GM21528 (cell line): ENCODE results near the gene ZNF835.
"Not testable (repeated sequence)": the region's sequence is repeated elsewhere in the genome, so short reads cannot be mapped to it uniquely, and the experiment has no call there.

Experiments
- ATAC-seq: cut with Tn5 transposase; IDR thresholded peaks from one replicate; pipeline ENCODE4 v1.9.1; 2021; ENCODE audit warnings: mild to moderate bottlenecking, moderate library complexity; ENCODE audit not compliant: unreplicated experiment, low FRiP score

ZNF835 gene

DNA sequence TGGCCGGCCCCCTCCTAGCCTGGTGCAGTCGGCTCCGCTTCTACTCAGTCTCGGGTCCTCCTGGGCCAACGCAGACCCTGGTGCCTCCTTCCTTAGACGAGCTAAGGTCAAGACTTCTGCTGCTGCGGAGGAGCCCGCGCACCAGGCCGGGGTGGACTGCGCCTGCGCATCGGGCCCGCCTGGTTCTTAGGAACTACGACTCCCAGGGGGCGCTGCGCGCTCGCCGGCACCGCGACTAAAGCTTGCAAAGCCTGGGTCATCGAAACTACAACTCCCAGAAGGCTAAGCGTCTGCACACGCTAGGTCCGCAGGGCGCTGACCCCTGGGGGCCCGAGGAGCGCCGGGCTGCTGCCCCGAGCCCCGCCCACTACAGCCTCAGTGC lies at the start of gene ZNF835:
Gene ZNF835 (minus strand): TSS at position 145 of the 382 bp plus-strand sequence. CDS start 6,559 bp downstream, outside the sequence.
- no peak for ATAC-seq

DNA sequence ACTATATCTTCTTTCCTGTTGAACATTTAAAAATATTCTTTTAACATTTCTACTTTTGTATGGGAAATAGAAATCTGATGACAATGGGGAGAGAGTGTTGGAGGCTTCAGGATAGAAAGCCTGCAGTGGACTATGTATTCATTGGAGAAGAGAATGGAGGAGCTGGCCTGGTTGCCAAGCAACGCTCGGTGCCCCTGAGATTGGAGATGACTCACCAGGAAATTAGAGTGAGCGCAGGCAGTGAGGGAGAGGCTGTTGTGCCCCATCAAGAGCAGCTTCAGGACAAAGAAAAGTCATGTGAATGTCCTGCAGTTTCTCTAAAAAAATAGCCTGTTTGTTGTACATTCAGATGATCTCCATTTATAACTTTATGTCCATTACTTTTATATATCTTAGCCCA lies 48.7 kb upstream of the ZNF835 start:
- ATAC-seq, result no peak

GRCh38 chr19:56718231-56718630 lies 46.7 kb upstream of the ZNF835 start:
- no peak for ATAC-seq

- ATAC-seq, result no peak
These were observed 41.2 kb upstream of the ZNF835 start for GRCh38 chr19:56712611-56713276.

DNA sequence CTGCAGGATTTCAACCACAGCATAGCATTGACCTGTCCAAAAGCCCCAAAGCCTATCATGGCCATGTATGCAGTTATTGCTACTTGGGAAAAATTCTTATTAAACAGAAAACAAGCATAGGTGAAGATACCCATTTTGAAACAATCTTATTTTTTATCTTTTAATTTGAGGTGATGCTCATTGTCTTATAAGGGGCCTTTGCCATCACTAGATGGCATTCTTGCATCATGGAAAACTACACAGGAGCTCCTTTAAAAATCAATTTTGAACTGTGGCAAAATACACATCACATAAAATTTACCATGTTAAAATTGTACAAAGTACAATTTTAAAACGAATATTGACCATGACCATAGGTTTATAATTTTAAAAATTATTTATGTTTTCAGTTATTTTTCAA lies 38.9 kb upstream of the ZNF835 start:
- no peak for ATAC-seq

- ATAC-seq, result no peak
These were observed 36.3 kb upstream of the ZNF835 start for GRCh38 chr19:56707821-56708220.

DNA sequence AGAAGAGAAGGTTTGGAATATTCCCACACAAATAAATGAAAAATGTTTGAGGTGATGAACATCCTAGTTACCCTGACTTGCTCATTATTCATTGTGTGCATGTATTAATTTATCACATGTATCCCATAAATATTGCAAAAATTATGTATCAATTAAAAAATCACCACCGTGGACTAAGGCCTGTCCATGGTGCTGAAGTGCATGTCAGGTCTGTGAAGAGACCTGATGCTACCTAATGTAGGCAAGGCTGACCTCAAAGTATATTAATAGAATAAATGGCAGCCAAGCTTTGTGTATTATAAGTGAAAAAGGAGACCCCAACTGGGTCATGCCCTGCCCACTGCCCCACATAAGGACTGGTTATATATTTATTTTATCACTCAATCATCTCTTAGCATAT lies 34.4 kb upstream of the ZNF835 start:
- ATAC-seq, result no peak

- ATAC-seq, result no peak
These were observed 30.3 kb upstream of the ZNF835 start for GRCh38 chr19:56701895-56702294.

GRCh38 chr19:56699552-56699951 lies 28.0 kb upstream of the ZNF835 start:
- no peak for ATAC-seq

- ATAC-seq, result no peak
These were observed 20.8 kb upstream of the ZNF835 start for GRCh38 chr19:56692206-56692895.

DNA sequence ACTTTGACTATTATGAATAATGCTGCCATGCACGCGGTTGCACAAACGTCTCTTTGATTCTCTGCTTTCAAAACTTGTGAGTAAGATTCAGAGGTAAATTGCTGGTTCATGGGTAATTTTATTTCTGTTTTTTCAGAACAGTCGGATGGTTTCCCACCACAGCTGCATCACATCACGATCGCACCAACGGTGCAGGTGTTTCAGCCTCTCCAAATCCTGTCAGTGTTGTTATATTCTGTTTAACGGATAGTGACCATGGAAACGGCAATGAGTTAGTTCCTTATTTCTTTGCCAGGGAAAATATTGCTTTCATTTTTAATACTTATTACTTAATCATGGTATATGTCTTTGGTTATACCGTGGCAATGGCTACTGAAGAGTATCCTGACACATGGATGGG lies 19.1 kb upstream of the ZNF835 start:
- ATAC-seq, result no peak

GRCh38 chr19:56689198-56689597 lies 17.6 kb upstream of the ZNF835 start:
- no peak for ATAC-seq

- ATAC-seq, result no peak
These were observed 15.5 kb upstream of the ZNF835 start for GRCh38 chr19:56687031-56687430.

DNA sequence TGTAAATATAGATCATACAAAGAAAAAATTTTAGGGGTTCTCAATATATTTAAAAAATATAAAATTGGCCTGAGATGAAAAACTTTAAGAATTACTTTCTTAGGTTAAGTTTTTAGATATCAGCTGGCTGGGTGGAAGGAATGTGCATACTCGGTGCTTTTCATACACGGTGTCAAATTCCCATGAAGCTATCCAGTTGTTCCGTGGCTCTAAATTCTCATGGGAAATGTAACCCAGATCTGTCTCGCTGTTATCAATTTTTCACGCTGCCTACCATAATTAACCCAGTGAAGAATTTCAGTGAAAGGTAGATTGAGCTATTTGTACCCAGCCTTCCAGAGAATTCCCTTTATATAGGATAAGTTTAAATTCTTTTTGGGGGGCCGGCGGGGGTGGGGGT lies 11.6 kb upstream of the ZNF835 start:
- ATAC-seq, result no peak

DNA sequence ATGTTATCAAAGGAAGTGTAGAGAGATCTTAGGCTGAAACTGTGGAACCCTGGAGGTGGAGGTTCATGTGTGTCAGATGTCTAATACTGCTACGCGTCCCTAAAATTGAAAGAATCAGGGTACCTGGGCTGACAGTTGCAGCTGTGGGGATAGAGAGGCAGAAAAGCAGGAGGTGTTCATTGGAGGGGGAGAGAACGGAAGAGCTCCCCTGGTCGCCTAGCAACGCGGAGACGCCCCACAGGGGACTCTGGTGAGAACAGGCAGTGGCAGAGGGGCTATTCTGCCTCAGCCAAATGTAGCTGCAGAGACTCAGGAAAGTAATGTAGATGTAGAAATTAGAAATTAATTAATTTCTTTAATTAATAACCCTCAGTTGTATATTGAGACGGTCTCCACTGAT lies 10.1 kb upstream of the ZNF835 start:
- no peak for ATAC-seq

GRCh38 chr19:56678205-56678604 lies 6.6 kb upstream of the ZNF835 start:
- ATAC-seq, result no peak

GRCh38 chr19:56672610-56673009 lies 1.1 kb upstream of the ZNF835 start:
- not testable (repeated sequence) for ATAC-seq

DNA sequence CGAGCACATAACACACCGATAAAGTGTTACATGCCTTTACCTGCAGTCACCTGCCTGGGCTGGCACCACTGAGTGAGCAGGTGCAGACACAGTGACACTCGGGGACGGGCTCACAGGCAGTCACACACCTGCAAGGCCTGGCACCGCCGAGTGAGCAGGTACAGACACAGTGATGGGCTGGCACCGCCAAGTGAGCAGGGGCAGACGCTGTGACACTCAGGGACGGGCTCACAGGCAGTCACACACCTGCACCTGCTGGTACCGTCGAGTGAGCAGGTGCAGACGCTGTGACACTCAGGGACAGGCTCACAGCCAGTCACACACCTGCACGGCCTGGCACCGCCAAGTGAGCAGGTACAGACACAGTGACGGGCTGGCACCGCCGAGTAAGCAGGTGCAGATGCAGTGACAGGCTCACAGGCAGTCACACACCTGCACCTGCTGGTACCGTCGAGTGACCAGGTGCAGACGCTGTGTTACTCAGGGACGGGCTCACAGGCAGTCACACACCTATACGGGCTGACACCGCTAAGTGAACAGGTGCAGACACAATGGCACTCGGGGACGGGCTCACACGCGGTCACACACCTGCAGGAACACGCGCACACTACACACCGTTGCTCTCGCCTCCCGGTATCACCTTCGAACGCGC lies 470 bp downstream of the ZNF835 start:
- ATAC-seq, result no peak

DNA sequence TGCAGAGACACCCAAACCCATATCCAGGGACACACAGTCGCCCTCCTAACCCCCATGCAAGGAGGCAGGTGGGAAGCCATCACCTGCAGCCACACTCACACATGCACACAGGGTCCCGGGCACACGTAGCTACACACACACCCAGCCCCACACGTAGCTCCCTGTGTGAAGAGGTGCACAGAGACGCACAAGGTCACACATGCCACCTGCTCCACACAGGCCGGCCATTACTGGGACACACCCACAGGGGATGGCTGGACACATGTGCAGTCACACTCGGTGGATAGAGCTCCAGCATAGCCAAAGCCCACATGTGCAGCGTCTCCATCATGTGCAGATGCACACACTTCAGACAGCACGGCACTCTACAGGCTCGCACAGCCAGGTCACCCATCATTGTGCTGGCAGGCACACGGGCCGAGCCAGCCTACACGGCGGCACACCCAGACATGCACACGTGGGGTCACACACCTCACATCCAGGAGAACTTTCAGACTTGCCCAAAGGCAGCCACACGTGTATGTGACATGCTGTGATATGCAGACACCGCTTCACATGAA lies 1.1 kb downstream of the ZNF835 start:
- no peak for ATAC-seq

GRCh38 chr19:56668676-56669075 lies 2.9 kb downstream of the ZNF835 start:
- no peak for ATAC-seq

- ATAC-seq, result no peak
These were observed 4.2 kb downstream of the ZNF835 start for GRCh38 chr19:56667311-56667870.
